Putamen (tissue), 1 donor: Measurements from ENCODE around the gene EGFL7.

Experiments used
- DNase-seq: peaks from one replicate; pipeline ENCODE4 v3.0.0-alpha.2; 2016; ENCODE audit warnings: low spot score

The EGFL7 gene

GRCh38 chr9:136644343-136644592 lies 18.4 kb upstream of the EGFL7 start:
- no peak for DNase-seq

DNA sequence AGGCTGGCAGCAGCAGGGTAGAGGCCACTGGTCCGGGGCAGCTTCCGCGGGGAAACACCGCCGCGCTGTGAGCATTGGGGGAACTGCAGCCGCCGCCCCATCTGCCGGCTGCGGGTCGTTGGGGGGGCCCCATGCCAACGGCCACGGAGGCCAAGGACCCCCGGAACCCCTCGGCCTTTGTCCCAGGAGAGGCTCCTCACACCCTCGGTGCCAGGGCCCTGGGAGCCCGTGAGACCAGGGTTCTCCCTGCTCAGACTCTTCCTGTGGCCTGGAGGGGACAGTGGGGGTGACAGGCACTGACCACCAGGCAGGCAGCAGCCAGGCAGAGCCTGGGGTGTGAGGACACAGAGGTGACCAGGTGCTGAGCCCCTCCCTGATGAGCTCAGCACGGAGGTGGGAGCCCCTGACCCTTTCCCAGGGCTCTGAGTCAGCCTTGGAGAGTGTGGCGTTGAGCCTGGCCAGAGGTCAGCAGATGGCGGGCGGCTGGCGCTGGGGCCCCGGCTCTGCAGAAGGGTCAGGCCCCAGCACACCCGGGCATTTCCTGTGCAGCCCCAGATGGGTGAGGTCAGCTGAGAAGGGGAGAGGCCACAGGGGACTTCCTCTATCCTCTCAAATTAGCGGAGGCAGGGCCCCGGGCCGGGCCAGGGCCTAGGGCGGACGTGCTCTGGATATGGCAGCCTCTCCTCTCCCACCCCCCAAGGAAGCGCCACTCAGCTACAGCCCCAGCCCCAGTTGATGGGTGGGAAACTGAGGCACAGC lies 17.9 kb upstream of the EGFL7 start:
- no peak for DNase-seq

- no peak for DNase-seq
These were observed 17.3 kb upstream of the EGFL7 start for GRCh38 chr9:136645352-136645902.

GRCh38 chr9:136645903-136646754 lies 16.6 kb upstream of the EGFL7 start:
- DNase-seq: no peak

DNA sequence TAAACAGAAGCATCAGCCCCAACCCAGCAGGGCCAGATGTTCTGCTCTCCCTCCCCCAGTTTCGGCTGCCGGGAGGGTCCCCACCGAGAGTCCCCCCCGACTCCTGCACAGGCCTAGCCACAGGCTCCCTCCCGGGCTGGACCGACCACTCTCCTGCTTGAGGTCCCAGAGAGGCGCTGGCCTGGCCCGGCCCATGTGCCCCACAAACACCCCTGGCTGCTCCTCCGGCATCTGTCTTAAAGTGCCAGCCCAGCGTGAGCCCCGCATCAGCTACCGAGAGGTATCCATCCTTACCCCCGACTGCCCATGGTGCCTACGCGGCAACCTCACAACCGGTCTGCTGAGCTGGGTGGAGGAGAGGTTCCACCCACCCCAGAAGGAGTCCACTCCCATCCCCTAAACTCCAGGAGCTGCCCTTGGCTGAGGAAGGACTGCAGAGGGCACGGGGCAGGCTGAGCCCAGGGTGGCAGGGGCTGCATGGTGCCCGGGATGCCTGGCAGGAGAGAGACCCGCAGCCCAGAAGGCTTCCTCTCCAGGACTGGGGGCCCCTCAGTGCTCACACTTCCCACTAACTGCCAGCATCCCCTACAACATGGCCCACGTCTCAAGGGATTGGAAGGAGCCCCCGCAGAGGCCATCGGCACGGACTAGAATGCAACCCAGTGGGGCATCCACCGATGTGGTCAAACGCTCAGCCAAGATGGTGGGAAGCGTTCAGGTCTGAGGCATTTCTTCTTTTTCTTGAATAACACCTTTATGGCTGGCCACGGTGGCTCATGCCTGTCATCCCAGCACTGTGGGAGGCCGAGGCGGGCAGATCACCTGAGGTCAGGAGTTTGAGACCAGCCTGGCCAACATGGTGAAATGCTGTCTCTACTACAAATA lies 15.6 kb upstream of the EGFL7 start:
- DNase-seq: no peak

- DNase-seq: no peak
These were observed 14.0 kb upstream of the EGFL7 start for GRCh38 chr9:136648751-136649150.

GRCh38 chr9:136650021-136650420 lies 12.7 kb upstream of the EGFL7 start:
- DNase-seq: no peak

DNA sequence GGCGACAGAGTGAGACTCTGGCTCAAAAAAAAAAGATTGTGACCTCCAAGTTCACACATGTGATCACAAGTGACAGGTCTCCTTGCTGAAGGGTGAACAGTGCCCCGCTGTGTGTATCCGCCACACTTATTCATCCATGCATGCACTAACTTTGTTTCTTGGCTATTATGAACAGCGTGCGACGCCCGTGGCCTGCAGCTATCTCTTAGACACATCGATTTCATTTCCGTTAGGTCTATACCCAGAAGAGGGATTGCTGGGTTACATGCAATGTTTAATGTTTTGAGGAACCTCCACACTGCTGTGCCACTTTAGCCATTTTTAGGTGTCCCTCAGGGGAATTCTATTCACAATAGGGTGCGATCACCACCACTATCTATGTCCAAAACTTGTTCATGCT lies 12.1 kb upstream of the EGFL7 start:
- DNase-seq: no peak

- no peak for DNase-seq
These were observed 10.9 kb upstream of the EGFL7 start for GRCh38 chr9:136651860-136652259.

DNA sequence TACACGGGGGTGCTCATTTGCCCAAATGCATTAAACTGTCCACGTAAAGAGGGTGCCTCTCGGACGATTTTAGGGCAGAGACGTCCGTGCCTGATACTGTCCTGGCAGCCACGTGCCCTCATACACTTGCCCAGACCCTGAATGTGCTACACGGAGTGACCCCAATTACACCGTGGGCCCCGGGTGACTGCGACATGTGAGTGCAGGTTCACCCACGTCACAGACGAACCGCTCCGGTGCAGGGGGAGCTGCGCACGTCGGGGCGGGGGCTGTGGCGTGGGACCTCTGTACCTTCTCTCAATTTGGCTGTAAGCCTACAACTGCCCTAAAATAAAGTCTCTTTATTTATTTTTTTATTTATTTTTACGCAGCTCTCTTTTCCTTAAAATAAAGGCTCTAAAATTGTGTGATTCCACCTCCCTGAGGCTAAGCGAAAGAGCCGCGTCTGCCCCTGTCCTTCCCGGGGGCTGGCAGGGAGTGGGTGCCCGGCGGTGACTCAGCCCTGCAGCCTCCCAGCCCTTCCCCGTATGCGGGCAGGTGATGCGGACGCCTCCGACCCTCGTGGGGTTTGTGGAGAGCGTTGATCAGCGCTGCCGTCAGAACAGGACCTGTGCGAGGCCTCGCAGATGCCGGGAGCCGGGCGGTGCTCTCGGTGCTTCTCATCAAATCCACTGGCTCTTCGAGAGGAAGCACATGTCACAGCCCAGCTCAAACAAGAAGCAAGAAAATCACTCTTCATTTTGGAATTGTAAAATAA lies 9.2 kb upstream of the EGFL7 start:
- no peak for DNase-seq

GRCh38 chr9:136654820-136655535 lies 7.7 kb upstream of the EGFL7 start:
- no peak for DNase-seq

GRCh38 chr9:136655536-136656182 lies 7.1 kb upstream of the EGFL7 start:
- DNase-seq: no peak

GRCh38 chr9:136656183-136656738 lies 6.5 kb upstream of the EGFL7 start:
- DNase-seq: no peak

GRCh38 chr9:136656795-136657611 lies 5.7 kb upstream of the EGFL7 start:
- no peak for DNase-seq

DNA sequence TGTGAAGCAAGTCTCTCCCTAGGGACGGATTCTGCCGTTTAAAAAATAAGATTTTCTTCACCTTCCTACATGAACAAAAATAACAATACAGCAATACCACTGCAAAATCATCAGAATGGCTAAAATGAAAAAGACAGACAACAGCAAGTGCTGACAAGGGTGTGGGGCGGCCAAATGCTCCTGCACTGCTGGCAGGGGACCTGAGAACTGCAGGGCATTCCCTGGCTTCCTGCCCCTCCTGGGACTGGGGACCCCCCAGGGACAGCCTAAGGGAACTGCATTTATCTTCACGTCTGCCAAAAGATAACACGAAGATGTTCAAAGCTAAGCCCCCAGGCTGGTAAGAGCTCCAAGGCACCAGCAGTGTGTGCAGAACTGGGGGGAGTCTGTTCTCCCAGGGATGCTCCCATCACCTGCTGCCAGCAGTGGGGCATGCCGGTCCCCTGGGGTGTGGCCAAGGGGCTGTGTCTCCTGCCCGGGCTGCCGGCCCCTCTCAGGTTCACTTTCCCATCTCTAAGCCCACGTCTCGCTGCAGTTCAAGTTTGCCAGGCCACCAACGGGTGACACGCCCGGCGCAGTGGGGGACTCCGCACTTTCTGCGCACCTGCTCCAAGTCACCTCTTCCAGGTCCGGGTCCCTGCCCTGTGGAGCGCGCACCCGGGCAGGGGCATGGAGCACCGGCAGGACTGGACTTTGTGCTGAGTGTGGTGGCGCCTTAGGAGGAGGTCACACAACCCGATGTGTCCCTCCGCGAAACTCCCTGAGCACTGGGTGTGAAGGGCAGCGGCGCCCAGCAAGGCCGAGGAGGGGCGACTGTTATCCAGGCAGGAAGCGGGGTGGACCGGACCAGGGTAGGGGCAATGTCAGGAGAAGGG lies 4.5 kb upstream of the EGFL7 start:
- no peak for DNase-seq

DNA sequence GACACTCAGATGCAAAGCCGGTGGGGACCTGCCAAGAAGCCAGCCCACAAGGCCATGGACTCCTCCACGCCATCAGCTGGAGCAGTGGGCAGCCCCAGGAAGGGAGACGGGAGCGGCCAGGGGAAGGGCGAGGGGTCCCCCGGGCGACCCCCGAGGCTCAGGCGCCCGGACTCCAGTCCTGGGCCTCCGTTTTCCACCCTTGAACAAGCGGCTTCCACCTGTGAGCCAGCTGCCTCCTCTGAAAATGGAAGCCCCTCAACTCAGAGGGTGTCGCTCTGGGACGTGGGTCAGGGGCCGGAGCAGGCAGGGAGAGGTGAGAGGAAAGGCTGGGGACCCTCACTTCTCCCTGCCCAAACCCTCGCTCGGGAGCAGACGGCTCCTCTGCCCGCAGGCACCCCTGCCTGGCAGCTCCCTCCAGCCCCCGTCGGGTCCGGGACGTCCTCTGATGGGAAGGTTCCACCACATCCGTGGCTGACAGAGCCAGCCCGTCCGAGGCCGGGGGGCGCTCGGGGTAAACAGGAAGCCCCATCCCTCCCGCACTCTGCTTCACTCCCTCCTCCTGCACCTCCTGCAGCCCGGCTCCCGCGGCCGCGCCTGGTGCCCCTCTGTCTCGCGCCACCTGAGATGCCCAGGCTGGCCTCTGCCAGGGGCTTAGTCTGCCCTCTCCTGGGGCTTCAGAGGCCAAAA lies 3.7 kb upstream of the EGFL7 start:
- DNase-seq: no peak
